ENCODE data around the gene TMEM51.

The TMEM51 gene

DNA sequence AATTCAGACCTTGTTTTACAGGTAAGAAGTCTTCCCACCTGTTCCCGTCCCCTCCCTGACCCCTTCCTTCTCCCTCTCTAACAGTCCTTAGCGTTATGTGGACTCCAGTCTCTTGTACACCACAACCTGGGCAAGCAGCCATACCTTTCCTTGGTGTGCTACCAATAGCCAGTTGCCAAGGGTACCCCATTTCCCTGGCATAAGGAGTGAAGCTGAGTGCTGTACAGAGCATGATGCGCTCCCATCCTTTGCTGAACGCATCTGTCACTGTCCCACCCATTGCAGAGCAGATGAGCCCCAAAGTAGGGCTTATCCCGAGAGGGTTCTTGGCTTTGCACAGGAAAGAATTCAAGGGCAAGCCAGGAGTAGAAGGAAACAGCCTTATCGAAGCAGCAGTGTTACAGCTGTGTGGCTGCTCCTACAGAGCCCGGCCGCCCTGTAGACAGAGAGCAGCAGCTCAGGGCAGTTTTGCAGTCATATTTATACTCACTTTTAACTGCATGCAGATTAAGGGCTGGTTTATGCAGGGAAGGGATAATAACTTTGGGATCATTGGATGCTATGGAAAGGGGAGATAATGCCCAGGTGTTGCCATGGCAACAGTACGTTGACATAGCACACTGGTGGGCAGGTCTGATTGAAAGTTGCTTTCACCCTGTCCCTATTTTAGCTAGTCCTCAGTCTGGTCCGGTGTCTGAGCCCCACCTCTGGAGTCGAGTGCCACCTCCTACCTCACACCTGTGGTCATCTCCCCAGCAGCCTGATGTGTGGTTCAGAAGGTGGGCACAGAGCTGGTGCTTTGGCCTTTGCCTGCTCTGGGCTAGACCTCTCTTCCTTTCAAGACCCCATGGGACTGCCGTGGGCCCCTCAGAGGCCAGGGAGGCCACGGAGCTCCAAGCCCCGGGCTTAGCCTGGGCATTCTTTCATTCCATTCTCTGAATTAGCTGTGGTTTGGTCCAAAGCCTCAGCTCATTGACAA, 98.6 kb downstream of the TMEM51 start:
- DNase-seq, result no peak

DNA sequence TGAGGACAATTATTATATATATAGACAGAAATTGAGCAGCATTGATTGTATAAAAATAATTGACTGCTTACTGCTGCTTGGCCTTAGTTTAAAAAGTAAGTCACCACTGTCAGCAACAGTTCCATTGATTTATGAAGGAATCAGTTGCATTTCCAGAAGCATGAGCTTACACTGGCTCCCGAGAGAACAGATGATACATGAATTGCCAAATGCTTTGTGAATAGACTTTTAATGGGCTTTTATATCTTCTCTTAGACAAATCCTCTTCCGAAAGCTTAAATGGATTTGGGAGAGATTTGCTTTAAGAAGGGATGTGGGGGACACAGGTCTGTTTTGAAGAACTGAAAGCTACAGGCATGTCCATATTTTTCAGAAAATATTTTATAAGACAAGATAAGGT, 101.0 kb downstream of the TMEM51 start:
- no peak for DNase-seq

DNA sequence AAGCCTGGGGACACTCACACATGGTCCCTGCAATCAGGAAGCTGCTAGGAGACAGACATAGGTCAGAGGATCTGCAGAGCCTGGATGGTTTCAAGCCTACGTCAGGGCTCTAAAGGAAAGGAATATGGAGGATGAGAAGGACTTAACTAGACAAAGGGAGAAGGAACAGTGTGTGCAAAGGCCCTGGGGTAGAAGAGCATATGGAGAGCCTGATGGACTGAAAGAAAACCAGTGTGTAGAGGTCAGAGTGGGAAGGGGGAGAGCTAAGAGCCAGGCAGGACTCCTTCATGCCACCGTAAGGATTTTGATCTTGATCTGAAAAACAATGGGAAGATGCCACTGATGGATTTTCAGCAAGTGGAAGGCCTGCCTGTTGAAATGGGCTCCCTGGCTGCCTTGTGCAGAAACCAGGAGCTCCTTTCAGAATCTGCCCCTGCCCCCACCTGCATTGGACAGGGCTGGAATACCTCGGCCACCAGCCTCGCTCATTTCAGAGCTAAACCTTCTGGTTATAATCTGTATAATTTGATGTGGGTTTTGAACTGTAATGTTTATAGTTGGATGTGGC, 102.1 kb downstream of the TMEM51 start:
- no peak for DNase-seq

DNA sequence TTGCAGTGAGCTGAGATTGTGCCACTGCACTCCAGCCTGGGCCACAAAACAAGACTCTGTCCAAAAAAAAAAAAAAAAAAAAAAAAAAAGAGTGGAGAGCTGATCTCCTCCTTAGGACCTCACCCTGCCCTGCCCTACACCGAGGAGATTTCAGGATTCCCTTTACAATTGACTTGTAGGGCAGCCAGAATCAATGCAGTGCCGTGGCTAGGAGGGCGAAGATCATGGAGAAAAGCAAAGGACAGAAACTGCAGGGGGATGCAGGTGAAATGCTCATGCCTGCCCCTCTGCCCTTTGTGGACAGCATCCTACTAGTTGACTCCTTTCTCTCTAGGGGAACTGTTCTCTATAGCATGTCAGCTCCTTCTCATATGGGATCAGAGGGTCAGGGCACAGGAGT, 103.0 kb downstream of the TMEM51 start:
- no peak for DNase-seq

DNA sequence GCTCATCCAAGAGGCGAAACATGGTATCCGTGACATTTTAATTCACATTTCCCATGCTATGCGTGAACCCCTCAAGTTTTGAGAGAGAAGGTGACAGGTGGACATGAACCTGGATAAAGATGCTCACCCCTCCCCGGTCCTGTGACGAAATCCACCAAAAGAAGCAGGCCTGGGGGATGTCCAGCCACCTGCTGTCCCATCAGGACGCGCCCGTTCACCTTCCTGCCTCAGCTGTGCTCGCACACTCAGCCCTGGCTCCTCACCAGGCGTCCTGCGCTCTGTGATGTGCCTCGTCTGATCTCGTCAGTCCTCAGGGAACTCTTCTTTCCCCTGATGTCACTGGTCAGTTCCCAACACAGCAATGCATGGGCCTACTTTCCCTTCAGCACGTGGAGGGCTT, 103.8 kb downstream of the TMEM51 start:
- no peak for DNase-seq

DNA sequence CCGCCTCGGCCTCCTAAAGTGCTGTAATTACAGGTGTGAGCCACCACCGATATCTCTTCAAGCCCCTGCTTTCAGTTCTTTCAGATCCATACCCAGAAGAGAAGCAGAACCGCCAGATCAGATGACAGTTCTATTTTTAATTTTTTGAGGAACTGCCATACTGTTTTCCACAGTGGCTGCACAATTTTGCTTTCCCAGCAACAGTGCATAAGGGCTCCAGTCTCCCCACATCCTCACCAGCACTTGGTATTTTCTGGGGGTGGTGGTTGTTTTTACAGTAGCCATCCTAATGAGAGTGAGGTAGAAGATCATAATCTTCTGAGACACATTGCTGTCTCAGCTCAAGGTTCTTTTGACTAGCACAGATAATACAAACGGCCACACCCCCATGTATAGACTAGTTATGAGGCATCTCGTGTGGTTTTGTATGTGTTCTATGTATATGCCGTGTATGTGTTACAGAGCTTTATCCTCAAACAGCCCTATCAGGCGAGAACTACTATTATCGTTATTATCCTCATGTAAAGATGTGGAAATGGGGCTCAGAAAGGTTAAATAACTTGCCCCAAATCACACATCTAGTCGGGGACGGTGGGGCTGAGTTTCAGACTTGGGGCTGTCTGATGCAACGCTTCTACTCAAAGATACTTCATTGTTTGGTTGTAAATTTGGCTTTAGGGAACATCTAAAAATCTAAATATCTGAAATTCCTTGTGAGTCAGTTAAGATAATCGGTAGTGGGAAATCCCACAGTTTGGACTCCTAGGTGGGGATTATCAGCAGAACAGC, 105.5 kb downstream of the TMEM51 start:
- peak; percentile 82 for DNase-seq

DNA sequence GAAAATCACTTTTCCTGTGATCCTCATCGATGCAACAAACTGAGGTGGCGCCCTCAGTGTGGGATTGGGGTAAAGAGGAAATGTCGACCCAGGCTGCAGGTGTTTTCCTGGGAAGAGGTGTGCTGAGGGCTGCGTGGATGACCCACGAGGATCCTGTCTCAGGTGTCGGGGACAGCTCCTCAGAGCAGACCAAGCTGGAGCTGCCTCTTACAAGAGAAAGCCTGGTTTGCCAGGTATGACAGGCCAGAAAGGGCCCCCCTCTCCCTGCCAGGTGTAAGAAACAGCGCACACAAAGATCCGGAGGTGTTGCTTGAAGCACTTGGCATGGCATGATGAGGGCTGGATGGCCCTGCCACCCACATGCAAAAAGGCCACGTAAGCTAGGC, 106.1 kb downstream of the TMEM51 start:
- no peak for DNase-seq

DNA sequence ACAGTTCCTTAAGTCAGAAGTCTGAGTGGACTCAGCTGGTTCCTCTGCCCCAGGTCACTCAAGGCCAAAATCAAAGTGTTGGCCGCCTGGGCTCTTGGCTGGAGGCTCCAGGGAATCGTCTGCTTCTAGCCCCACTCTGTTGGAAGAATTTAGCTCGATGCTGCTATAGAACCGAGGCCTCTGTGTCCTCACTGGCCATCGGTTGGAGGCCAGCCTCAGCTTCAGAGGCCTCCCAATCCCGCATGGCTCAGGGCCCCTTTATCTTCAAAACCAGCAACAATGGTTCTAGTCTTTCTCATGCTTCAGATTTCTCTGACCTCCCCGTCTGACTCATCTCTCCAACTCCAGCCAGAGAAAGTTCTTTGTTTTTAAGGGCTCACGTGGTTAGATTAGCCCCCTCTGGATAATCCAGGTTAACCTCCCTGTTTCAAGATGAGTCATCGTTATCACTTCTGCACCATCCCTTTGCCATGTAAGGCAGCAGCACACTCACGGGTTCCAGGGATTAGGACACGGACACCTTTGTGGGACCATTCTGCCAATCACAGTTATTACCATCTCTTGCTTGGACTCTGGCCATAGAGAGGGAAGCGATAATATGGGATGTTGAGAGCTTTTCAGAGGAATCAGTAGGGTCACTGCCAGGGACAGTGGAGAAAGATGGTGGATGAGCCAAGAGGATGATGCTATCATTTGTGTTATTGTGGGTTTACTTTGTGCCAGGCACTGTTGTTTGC, 107.0 kb downstream of the TMEM51 start:
- DNase-seq, result peak; percentile 89

DNA sequence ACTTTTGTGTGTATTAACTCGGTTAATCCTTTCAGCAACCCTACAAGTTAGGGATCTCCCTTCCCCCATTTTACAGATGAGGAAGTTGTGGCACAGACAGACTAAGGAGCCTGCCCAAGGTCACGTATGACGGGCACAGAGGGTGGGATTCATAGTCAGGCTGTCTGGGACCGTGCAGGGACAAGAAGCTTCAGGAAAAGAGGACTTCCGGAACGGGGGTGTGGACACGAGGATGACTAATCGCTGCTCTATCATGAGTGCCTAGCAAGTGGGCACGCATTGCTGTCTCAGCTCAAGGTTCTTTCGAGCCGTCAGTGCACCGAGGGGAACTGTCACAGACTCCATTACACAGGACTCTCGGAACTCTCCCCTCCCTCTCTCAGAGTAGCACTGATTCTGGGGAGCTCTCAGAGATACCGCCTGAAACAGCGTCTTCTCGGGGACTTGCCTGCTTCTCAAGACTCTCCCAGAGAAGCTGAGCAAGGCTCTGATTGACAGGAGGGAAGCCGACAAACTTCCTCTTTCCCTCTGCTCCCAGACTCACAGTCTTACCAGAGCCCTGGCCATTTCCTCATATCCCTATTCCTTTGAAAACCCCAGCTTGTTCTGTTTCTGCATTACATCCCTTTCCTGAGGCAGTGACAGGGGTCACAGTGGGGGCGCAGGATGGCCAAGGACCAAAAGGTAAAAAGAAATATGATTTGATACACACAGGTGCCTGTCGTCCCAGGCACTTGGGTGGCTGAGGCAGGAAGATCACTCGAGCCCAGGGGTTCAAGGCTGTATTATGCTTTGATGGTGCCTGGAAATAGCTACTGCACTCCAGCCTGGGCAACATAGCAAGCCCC, 107.8 kb downstream of the TMEM51 start:
- peak; percentile 90 for DNase-seq

DNA sequence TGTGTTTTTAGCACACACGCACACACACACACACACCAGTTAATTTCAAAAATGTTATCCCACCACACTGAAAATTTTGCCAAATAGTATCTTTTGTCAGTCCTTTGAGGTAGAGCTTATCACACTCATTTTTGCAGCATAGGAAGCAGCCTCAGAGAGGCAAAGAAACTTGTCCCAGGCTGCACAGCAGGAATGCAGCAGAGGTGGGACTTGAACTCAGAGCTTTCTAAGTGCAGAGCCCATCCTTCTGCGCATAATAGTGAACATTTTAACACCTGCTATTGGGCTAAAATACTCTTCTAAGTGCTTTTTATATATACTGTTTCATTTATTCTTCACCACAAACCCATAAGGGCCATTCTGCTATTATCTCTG, 108.4 kb downstream of the TMEM51 start:
- DNase-seq, result no peak

DNA sequence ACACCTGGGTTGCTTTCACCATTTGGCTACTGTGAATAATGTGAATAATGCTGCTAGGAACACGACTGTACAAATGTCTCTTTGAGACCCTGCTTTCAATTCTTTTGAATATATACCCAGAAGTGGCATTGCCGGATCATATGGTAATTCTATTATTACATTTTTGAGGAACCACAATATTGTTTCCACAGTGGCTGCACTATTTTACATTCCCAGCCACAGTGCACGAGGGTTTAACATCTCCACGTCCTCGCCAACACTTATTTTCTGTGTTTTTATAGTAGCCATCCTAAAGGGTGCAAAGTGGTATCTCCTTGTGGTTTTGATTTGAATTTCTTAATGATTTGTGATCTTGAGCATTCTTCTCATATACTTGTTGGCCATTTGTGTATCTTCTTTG, 109.2 kb downstream of the TMEM51 start:
- no peak for DNase-seq

DNA sequence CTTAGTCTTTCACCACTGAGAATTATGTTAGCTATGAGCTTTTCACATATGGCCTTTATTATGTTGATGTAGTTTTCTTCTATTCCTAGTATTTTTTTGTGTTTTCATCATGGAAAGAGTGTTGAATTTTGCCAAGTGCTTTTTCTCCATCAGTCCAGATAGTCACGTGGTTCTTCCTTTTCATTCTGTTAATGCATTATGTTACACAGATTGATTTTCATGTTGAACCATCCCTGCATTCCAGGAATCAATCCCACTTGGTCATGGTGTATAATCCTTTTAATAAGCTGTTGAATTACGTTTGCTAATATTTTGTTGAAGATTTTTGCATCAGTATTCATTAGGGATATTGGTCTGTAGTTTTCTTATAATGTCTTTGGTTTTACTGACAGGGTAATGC, 111.2 kb downstream of the TMEM51 start:
- DNase-seq, result no peak

Measured in OCI-M1 (cell line).